SK-MEL-5 (cell line): Measurements from ENCODE around the gene FAM118A. TPM values are rescaled to one million over a fixed set of nuclear protein-coding genes. Genes with fewer than 3 reads are reported as not detected.

Source experiments
- total RNA-seq: library from RNA; depleted of rRNA; stranded (reverse); fragments of >200 nt; shearing (Covaris generic); gene quantifications from 2 replicates; pipeline ENCODE4 v1.2.3, GENCODE V29; 2014; rRNA removed

The FAM118A gene
- total RNA-seq, 1 experiment from 2014 or later: 18.2 TPM

Other genes with a start within 250 kb of the FAM118A start
- 186 and 187 TPM in 2 replicates for gene NUP50, start 146.0 kb upstream of the FAM118A start, total RNA-seq
- 96.0 and 102 TPM in 2 replicates for gene KIAA0930, start 69.0 kb upstream of the FAM118A start, total RNA-seq
- gene UPK3A, start 25.0 kb upstream of the FAM118A start, total RNA-seq: not detected in 2 replicates
- 0.16 and 0.19 TPM in 2 replicates for gene SMC1B, start 103.7 kb downstream of the FAM118A start, total RNA-seq
- 2.0 and 3.9 TPM in 2 replicates for gene RIBC2, start 103.8 kb downstream of the FAM118A start, total RNA-seq
- gene FBLN1, start 192.9 kb downstream of the FAM118A start, total RNA-seq: 9.7 and 10.1 TPM in 2 replicates